Measurements from ENCODE around the gene ZNF619.
A peak's percentile ranks its signal among the peaks of the same experiment; 100 is the strongest.
"Not testable (repeated sequence)": the region's sequence is repeated elsewhere in the genome, so short reads cannot be mapped to it uniquely, and the experiment has no call there.

ZNF619 gene

GRCh38 chr3:40476478-40477470 is at the start of gene ZNF619:
ZNF619 (plus strand) TSS chr3:40477122; CDS start chr3:40477980, 858 bp downstream.
- peak; percentile 90 for DNase-seq

- no peak for DNase-seq
These were observed 44.1 kb upstream of the ZNF619 start for GRCh38 chr3:40432793-40433192.

GRCh38 chr3:40437889-40438288 is 39.0 kb upstream of the ZNF619 start:
- no peak for DNase-seq

GRCh38 chr3:40445062-40445461 is 31.9 kb upstream of the ZNF619 start:
- DNase-seq = no peak

- no peak for DNase-seq
These were observed 31.0 kb upstream of the ZNF619 start for GRCh38 chr3:40445880-40446279.

- DNase-seq = no peak
These were observed 26.5 kb upstream of the ZNF619 start for GRCh38 chr3:40450438-40450837.

- no peak for DNase-seq
These were observed 25.4 kb upstream of the ZNF619 start for GRCh38 chr3:40451551-40451950.

- DNase-seq = no peak
These were observed 24.9 kb upstream of the ZNF619 start for GRCh38 chr3:40452057-40452456.

GRCh38 chr3:40452562-40452875 is 24.4 kb upstream of the ZNF619 start:
- no peak for DNase-seq

GRCh38 chr3:40452876-40453730 is 23.8 kb upstream of the ZNF619 start:
- peak; percentile 99 for DNase-seq

- no peak for DNase-seq
These were observed 23.0 kb upstream of the ZNF619 start for GRCh38 chr3:40453933-40454332.

- DNase-seq = no peak
These were observed 21.6 kb upstream of the ZNF619 start for GRCh38 chr3:40455328-40455727.

- DNase-seq = no peak
These were observed 20.5 kb upstream of the ZNF619 start for GRCh38 chr3:40456279-40456939.

GRCh38 chr3:40456940-40457823 is 19.7 kb upstream of the ZNF619 start, which contains the start of gene RPL14:
RPL14 (plus strand) TSS chr3:40457339; CDS start chr3:40457472, 133 bp downstream.
- DNase-seq = peak; percentile 98

GRCh38 chr3:40458473-40458872 is 18.4 kb upstream of the ZNF619 start:
- DNase-seq = no peak

- DNase-seq = not testable (repeated sequence)
These were observed 16.4 kb upstream of the ZNF619 start for GRCh38 chr3:40460481-40460880.

GRCh38 chr3:40461161-40461560 is 15.8 kb upstream of the ZNF619 start:
- DNase-seq = no peak

- DNase-seq = not testable (repeated sequence)
These were observed 14.1 kb upstream of the ZNF619 start for GRCh38 chr3:40462838-40463237.

- DNase-seq = no peak
These were observed 13.3 kb upstream of the ZNF619 start for GRCh38 chr3:40463579-40463978.

GRCh38 chr3:40464339-40465110 is 12.4 kb upstream of the ZNF619 start:
- DNase-seq = no peak

GRCh38 chr3:40465111-40465407 is 11.9 kb upstream of the ZNF619 start:
- DNase-seq = no peak
